ENCODE results near the gene MRPL11. TPM values are rescaled to one million over a fixed set of nuclear protein-coding genes. Genes with fewer than 3 reads are reported as not detected.

MRPL11 gene
- polyA plus RNA-seq, 3 donors, result 14.7 to 64.6 (median 59.6) TPM

GRCh38 chr11:66428933-66429332 lies 9.7 kb downstream of the MRPL11 start:
- peaks cover 0 to 8% of the 10 kb centered on the region in 2 donors for H3K36me3 Mint-ChIP-seq

GRCh38 chr11:66426314-66426713 lies 12.3 kb downstream of the MRPL11 start:
- Histone ChIP-seq H4K20me1 (ENCODE audit: insufficient read depth, low read length) (no peaks in the 10 kb centered on the region), H3K4me2 (replicated peaks; ENCODE audit: extremely low read depth, low read length, poor library complexity, severe bottlenecking) (no peak overlapping the region), H3K4me3 (replicated peaks in 1 of 3; ENCODE audit: low read depth in 2 of 3, low read length in 3 of 3) (no peak overlapping the region), H3K9me3 (replicated peaks in 1 of 2; ENCODE audit: control insufficient read depth in 1 of 2, insufficient read depth in 1 of 2, low read length in 2 of 2) (peaks cover 0 to 8% of the 10 kb centered on the region in 2 donors), H3K27ac (ENCODE audit: low read depth in 1 of 2, low read length in 2 of 2) (no peak overlapping the region), H3K79me2 (ENCODE audit: insufficient read depth, low read length) (no peaks in the 10 kb centered on the region), H3K9ac (ENCODE audit: insufficient read depth, low read length, poor library complexity, severe bottlenecking) (no peak overlapping the region), H3K36me3 (replicated peaks in 1 of 2; ENCODE audit: control insufficient read depth in 1 of 2, insufficient read depth in 2 of 2, low read length in 2 of 2) (no peaks in the 10 kb centered on the region), H3K4me1 (ENCODE audit: control insufficient read depth in 1 of 2, insufficient read depth in 2 of 2, low read length in 2 of 2) (no peaks in the 10 kb centered on the region), H2AFZ (ENCODE audit: insufficient read depth, low read depth, low read length, poor library complexity, severe bottlenecking) (no peak overlapping the region), H3K27me3 (ENCODE audit: control insufficient read depth in 2 of 2, insufficient read depth in 2 of 2, low read length in 2 of 2) (peaks cover 0 to 2% of the 10 kb centered on the region in 2 donors)
- intact Hi-C loops (cut with micrococcal nuclease), result no loop called here
- peaks cover 2 to 14% (median 9%) of the 10 kb centered on the region in 3 donors for H3K27me3 Mint-ChIP-seq (ENCODE audit: low read depth in 3 of 3)
- no peak overlapping the region for H3K27ac Mint-ChIP-seq
- H3K9me3 Mint-ChIP-seq, result peaks cover 3 to 12% (median 3%) of the 10 kb centered on the region in 7 donors
- no peak for TF ChIP-seq CTCF (IDR thresholded peaks at IDR 0.05)
- no peaks in the 10 kb centered on the region for H3K4me1 Mint-ChIP-seq
- peaks cover 0 to 1% of the 10 kb centered on the region in 2 donors for H3K36me3 Mint-ChIP-seq
- DNase-seq, result no peak
- no peak overlapping the region for H3K4me3 Mint-ChIP-seq
- 67% methylated on average over 11 of the region's 23 CpGs for WGBS (ENCODE audit: insufficient coverage)

More at GRCh38 chr11:66428933-66429332, 9.7 kb downstream of the MRPL11 start:
- DNase-seq, result no peak
- Mint-ChIP-seq H3K27ac (no peak overlapping the region), H3K9me3 (peaks cover 0 to 2% (median 0%) of the 10 kb centered on the region in 7 donors), H3K27me3 (ENCODE audit: low read depth in 3 of 3) (peaks cover 2 to 8% (median 7%) of the 10 kb centered on the region in 3 donors), H3K4me3 (no peak overlapping the region), H3K4me1 (peaks cover 8% of the 10 kb centered on the region)
- Histone ChIP-seq H3K4me1 (ENCODE audit: control insufficient read depth in 1 of 2, insufficient read depth in 2 of 2, low read length in 2 of 2) (peaks cover 8 to 11% of the 10 kb centered on the region in 2 donors), H4K20me1 (ENCODE audit: insufficient read depth, low read length) (no peaks in the 10 kb centered on the region), H3K9ac (ENCODE audit: insufficient read depth, low read length, poor library complexity, severe bottlenecking) (no peak overlapping the region), H3K27me3 (ENCODE audit: control insufficient read depth in 2 of 2, insufficient read depth in 2 of 2, low read length in 2 of 2) (peaks cover 0 to 2% of the 10 kb centered on the region in 2 donors), H3K79me2 (ENCODE audit: insufficient read depth, low read length) (no peaks in the 10 kb centered on the region), H3K9me3 (replicated peaks in 1 of 2; ENCODE audit: control insufficient read depth in 1 of 2, insufficient read depth in 1 of 2, low read length in 2 of 2) (no peaks in the 10 kb centered on the region), H3K27ac (ENCODE audit: low read depth in 1 of 2, low read length in 2 of 2) (no peak overlapping the region), H3K4me2 (replicated peaks; ENCODE audit: extremely low read depth, low read length, poor library complexity, severe bottlenecking) (no peak overlapping the region), H2AFZ (ENCODE audit: insufficient read depth, low read depth, low read length, poor library complexity, severe bottlenecking) (no peak overlapping the region), H3K36me3 (replicated peaks in 1 of 2; ENCODE audit: control insufficient read depth in 1 of 2, insufficient read depth in 2 of 2, low read length in 2 of 2) (no peaks in the 10 kb centered on the region), H3K4me3 (replicated peaks in 1 of 3; ENCODE audit: low read depth in 2 of 3, low read length in 3 of 3) (no peak overlapping the region)
- 80% methylated on average over 1 of the region's 2 CpGs for WGBS (ENCODE audit: insufficient coverage)
- no peak for TF ChIP-seq CTCF (IDR thresholded peaks at IDR 0.05)
- intact Hi-C loops (cut with micrococcal nuclease), result no loop called here

Data from CD14-positive monocyte (primary cell).